ENCODE measurements around the gene OR5B12.

DNA sequence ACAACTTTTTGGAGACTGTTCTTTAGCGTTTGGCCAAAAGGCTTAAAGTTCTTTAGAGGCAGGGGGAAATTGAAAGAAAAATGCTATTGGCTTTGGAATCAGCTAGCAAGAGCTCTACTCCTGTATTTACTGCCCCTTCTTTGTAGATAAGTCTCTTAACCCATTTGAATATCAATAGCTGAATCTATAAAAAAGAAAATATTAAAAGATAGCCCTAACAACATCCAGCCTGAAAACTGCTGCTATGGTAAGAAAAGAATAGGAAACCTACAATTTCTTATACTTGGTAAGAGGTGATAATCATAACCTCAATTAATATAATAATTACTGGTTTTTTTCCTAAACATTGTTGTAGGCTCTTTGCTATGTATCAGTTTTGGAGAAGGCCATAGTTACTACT, at the start of gene OR5B12:
- no peak for TF ChIP-seq POLR2AphosphoS5 (IDR thresholded peaks at IDR 0.05)
- TF ChIP-seq, protein P1, sequence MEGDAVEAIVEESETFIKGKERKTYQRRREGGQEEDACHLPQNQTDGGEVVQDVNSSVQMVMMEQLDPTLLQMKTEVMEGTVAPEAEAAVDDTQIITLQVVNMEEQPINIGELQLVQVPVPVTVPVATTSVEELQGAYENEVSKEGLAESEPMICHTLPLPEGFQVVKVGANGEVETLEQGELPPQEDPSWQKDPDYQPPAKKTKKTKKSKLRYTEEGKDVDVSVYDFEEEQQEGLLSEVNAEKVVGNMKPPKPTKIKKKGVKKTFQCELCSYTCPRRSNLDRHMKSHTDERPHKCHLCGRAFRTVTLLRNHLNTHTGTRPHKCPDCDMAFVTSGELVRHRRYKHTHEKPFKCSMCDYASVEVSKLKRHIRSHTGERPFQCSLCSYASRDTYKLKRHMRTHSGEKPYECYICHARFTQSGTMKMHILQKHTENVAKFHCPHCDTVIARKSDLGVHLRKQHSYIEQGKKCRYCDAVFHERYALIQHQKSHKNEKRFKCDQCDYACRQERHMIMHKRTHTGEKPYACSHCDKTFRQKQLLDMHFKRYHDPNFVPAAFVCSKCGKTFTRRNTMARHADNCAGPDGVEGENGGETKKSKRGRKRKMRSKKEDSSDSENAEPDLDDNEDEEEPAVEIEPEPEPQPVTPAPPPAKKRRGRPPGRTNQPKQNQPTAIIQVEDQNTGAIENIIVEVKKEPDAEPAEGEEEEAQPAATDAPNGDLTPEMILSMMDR (IDR thresholded peaks at IDR 0.05 in 8 of 11, conservative IDR thresholded peaks at IDR 0.05 in 3 of 11), result no peak
- no peak for TF ChIP-seq POLR2A (IDR thresholded peaks at IDR 0.05)
